A673 (cell line): ENCODE data around the gene ZIC5. TPM values are rescaled to one million over a fixed set of nuclear protein-coding genes. Genes with fewer than 3 reads are reported as not detected.

Experiments
- BruUV-seq: library from RNA; stranded (reverse); fragments of 400-500 nt; replicated peaks from 2 replicates; lab custom pipeline; 2021; lab: Mats Ljungman, UMichigan
- CTCF ChIA-PET: fragments of 300-600 bp; sonication (Branson Sonifier 250); formaldehyde crosslinking; loops from one replicate; lab custom pipeline; 2022; ENCODE audit warnings: antibody characterized with exemption; lab: Charles Lee
- POLR2A ChIA-PET: fragments of 300-600 bp; sonication (Branson Sonifier 250); formaldehyde crosslinking; loops from one replicate; lab custom pipeline; 2022; ENCODE audit warnings: antibody characterized with exemption; ENCODE audit not compliant: low non-redundant PET; lab: Charles Lee
- DNase-seq: peaks from one replicate; pipeline ENCODE4 v3.0.0-alpha.2; 2015; ENCODE audit warnings: low spot score
- H3K27ac ChIP-seq: fragments of 200-600 bp; sonication (generic); 2 replicates; pipeline ENCODE4 v1.5.1; 2016; ENCODE audit warnings: mixed run types, low read depth, mild to moderate bottlenecking, mixed read lengths, antibody characterized with exemption, low read length; ENCODE audit not compliant: poor library complexity, severe bottlenecking
- H3K27me3 ChIP-seq: fragments of 200-600 bp; sonication (generic); replicated peaks from 2 replicates; pipeline ENCODE4 v1.6.1; 2017; ENCODE audit warnings: mixed run types, low read depth, mild to moderate bottlenecking, mixed read lengths, antibody characterized with exemption, low read length; ENCODE audit not compliant: insufficient read depth, poor library complexity
- H3K36me3 ChIP-seq: fragments of 200-600 bp; sonication (generic); 2 replicates; pipeline ENCODE4 v1.6.1; 2016; ENCODE audit warnings: mixed run types, mild to moderate bottlenecking, mixed read lengths, antibody characterized with exemption, low read length; ENCODE audit not compliant: insufficient read depth, poor library complexity, severe bottlenecking
- H3K4me1 ChIP-seq: fragments of 200-600 bp; sonication (generic); 2 replicates; pipeline ENCODE4 v1.6.1; 2017; ENCODE audit warnings: mixed run types, mild to moderate bottlenecking, mixed read lengths, antibody characterized with exemption, low read length; ENCODE audit not compliant: insufficient read depth, poor library complexity, severe bottlenecking
- H3K4me3 ChIP-seq: fragments of 200-600 bp; sonication (generic); 2 replicates; pipeline ENCODE4 v1.5.1; 2016; ENCODE audit warnings: low read depth, mixed run types, mild to moderate bottlenecking, mixed read lengths, low read length; ENCODE audit not compliant: poor library complexity, severe bottlenecking
- H3K9me3 ChIP-seq: fragments of 200-600 bp; sonication (generic); 2 replicates; pipeline ENCODE4 v1.6.1; 2016; ENCODE audit warnings: mixed run types, low read depth, mild to moderate bottlenecking, mixed read lengths, antibody characterized with exemption, low read length; ENCODE audit not compliant: poor library complexity, severe bottlenecking
- CTCF ChIP-seq: fragments of 300-800, 200-600 bp; sonication (generic); conservative IDR thresholded peaks from 2 replicates; pipeline ENCODE4 v1.5.1; 2017; ENCODE audit warnings: low read depth, mild to moderate bottlenecking, antibody characterized with exemption, low read length, moderate library complexity, mixed read lengths
- EZH2 ChIP-seq: fragments of 200-600 bp; sonication (generic); IDR thresholded peaks from 2 replicates; pipeline ENCODE4 v1.6.1; 2017; ENCODE audit warnings: borderline replicate concordance, low read depth, mild to moderate bottlenecking, mixed read lengths, antibody characterized with exemption, low read length; ENCODE audit not compliant: poor library complexity, severe bottlenecking
- intact Hi-C: fragments of 100-400 bp; cut with micrococcal nuclease; formaldehyde crosslinking; loops from one replicate; pipeline ENCODE4 v1.10.0; 2022; ENCODE audit not compliant: unreplicated experiment
- total RNA-seq: library from RNA; stranded (reverse); gene quantifications from 2 replicates; pipeline ENCODE4 v1.2.3, GENCODE V29; 2021

Gene ZIC5
- total RNA-seq, 1 experiment from 2014 or later = 25.2 TPM

DNA sequence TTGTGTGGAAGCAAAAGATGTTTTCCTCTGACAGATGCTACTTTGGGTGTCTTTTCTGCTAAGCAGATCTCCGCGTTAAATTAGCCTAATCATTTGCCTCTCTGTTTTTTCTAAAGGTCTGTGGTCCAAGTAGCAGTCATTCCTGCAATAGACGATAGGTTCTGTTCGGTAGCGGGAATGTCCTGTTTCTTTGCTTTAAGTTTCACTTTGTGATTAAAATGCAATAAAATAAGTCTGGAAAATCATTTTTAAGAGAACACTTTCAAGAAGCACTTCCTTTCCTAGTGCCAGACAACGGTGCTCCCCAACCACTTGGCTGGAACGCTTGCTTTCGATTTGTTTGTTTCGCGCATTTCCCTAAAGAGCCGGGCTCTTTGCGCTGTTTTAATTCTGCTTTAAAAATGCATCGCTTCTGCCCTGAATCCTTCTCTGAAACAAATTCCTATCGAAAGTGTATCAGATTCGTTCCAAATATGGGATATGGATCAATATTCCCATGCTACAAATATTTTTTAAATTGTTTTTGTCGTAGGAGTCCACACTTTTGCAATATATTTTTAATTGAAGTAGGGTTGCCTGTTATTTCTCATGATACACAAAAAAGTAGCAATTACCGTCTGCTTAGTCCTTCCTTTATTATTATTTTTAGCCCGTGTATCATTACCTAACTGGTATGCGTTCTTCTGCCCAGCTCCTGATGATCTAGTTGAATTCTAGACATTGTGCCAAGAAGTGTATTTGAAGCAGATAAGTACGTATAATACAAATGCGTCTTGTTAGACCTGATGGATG is 24.2 kb upstream of the ZIC5 start:
- Histone ChIP-seq H3K4me1 (peaks cover 51% of the 10 kb centered on the region), H3K9me3 (no peaks in the 10 kb centered on the region), H3K27ac (peak overlapping the region; percentile 96), H3K36me3 (no peaks in the 10 kb centered on the region), H3K27me3 (no peaks in the 10 kb centered on the region), H3K4me3 (peak overlapping the region; percentile 48)
- BruUV-seq = no TSS peak
- intact Hi-C loops = loop anchor here (10.0 kb wide), 1 partner anchor 89 kb away; the partner anchor contains the start of gene PCCA
- peak; percentile 83 for DNase-seq
- ChIA-PET CTCF (no interaction called here), POLR2A (no interaction called here)
- TF ChIP-seq CTCF = no peak
- TF ChIP-seq EZH2 = no peak

DNA sequence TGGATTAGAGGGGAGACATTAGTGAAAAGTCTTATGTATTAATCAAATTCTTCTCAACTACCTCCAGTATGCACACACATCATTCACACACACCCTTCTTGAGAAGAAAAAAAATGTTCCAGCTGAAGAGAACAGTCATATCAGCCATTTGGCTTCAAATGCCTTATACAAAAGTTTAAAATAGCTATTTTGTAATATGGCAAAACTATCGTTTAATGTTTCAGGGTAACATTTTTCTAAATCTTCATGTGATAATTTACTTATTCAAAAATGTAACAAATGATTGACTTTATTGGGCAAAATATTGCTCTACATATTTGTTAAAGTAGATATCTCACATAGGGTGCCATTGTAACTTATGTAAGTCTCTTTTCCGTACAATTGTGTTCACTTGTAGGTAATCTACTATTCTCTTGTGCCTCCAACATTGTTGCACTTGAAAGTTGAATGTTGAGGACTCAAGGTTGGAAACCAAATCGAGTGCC is 23.6 kb upstream of the ZIC5 start:
- TF ChIP-seq CTCF (no peak), EZH2 (no peak)
- CTCF ChIA-PET = no interaction called here
- POLR2A ChIA-PET = no interaction called here
- intact Hi-C loops = loop anchor here (10.0 kb wide), 1 partner anchor 90 kb away; the partner anchor contains the start of gene PCCA
- Histone ChIP-seq H3K4me1 (peaks cover 57% of the 10 kb centered on the region), H3K9me3 (no peaks in the 10 kb centered on the region), H3K4me3 (peak overlapping the region; percentile 48), H3K27ac (peak overlapping the region; percentile 96), H3K27me3 (no peaks in the 10 kb centered on the region), H3K36me3 (no peaks in the 10 kb centered on the region)
- TSS peak; percentile 48 for BruUV-seq
- DNase-seq = no peak

GRCh38 chr13:99994638-99995020 is 23.1 kb upstream of the ZIC5 start:
- CTCF ChIA-PET = no interaction called here
- TF ChIP-seq EZH2 (no peak), CTCF (no peak)
- POLR2A ChIA-PET = no interaction called here

More at GRCh38 chr13:99994638-99995020, 23.1 kb upstream of the ZIC5 start:
- DNase-seq = peak; percentile 29
- intact Hi-C loops = loop anchor here (10.0 kb wide), 1 partner anchor 90 kb away; the partner anchor contains the start of gene PCCA
- Histone ChIP-seq H3K27ac (peak overlapping the region; percentile 96), H3K4me3 (peak overlapping the region; percentile 23), H3K27me3 (no peaks in the 10 kb centered on the region), H3K4me1 (peaks cover 63% of the 10 kb centered on the region), H3K36me3 (no peaks in the 10 kb centered on the region), H3K9me3 (no peaks in the 10 kb centered on the region)
- no TSS peak for BruUV-seq
